GM21447 (cell line): ENCODE data around the gene ATP6V0B.

Experiments
- ATAC-seq: cut with Tn5 transposase; IDR thresholded peaks from one replicate; pipeline ENCODE4 v1.9.1; 2021; ENCODE audit not compliant: unreplicated experiment

ATP6V0B gene

DNA sequence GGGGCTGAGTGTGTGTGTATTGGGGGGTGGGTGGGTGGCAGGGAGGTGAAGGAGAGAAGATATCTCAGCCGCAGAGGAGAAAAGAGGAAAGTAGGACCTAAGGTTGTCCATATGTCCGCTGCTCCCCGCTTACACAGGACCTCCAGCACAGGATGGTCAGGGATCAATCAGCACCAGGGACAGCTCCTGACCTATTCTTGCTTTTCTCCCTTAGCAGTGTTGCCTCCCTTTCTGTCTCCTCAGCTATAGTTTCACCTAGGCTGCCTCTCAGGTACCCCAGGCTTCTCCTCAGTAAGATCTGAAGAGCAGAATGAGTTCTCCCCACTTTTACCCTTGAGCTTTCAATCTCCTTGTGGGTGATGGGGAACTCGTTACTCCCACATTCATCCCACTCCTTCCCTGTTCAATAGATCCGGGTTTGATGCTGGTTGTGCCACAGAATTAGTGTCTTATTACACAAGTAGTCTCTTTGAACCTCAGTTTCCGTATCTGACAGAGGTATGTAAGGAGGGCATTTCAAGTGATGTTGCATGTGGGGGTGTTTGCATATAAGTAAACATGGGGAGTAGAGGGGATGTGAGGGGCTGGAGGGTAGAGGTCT lies 6.3 kb upstream of the ATP6V0B start:
- no peak for ATAC-seq

DNA sequence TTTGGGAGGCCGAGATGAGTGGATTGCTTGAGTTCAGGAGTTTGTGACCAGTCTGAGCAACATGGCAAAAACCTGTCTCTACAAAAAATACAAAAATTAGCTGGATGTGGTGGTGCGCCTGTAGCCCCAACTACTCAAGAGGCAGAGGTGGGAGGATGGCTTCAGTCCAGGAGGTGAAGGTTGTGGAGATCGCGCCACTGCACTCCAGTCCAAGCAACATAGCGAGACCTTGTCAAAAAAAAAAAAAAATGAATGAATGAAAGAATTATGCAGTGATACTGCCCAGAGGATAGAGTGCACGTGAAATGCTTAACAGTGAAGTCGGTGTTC lies 5.4 kb upstream of the ATP6V0B start:
- ATAC-seq, result no peak

DNA sequence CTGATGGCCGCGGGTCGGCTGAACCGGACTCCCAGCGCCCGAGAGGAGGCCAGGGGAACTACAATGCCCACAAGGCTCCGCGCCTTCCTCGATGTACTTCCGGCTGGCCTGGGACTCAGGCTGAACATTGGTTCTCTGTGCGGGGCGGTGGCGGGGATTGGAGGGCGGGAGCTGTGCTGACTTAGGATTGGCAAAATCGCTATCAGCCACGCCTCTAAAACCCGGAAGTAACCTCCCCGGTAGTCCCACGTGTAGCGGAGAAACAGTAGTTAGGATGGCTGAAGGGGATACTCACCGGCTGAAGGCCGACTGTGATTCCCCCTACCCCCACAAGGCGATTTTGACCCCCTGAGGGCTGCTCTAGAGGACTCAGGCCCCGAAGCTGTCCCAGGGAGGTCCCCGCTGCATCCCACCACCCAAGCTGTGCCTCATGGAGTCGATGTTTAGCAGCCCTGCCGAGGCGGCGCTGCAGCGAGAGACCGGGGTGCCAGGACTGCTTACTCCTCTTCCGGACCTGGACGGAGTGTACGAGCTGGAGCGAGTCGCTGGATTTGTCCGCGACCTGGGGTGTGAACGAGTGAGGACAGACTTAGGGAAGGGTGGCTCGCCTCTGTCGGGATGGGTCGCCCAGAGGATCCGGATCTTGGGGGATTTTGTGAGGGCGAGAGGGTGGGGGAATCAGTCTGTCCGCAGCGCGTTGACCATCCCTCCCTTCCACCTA lies 4.9 kb upstream of the ATP6V0B start, which contains the start of gene DPH2:
Gene DPH2, plus strand, starts transcription at position 265 of the 721 bp plus-strand sequence. Its CDS starts 166 bp downstream, at position 431.
- ATAC-seq, result peak; percentile 81

DNA sequence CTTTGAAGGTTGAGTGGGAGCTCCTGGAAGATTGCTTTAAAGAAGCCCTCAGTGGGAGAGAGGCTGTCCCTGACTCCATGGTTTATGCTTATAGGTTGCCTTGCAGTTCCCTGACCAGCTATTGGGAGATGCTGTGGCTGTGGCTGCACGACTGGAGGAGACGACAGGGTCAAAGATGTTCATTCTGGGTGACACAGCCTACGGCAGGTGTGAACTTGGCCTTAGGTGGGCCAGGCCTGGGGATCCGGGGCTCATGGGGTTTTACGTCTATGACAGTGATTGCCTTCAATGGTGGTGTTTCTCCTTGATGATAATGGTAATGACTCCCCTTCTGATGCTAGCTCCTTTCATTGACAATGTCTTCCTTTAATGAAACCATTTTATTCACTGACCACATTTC lies 4.3 kb upstream of the ATP6V0B start:
- ATAC-seq, result no peak

DNA sequence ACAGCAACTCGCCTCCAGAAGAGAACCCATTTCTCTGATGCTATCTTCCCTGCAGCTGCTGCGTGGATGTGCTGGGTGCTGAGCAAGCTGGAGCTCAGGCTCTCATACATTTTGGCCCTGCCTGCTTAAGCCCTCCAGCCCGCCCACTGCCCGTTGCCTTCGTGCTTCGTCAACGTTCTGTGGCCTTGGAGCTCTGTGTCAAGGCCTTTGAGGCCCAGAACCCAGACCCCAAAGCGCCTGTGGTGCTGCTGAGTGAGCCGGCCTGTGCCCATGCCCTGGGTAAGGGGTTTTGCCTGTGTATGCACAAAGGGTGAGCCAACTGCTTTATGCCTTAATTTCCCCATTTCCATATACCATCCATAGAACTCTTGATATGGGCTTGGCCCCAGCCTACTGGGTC lies 3.8 kb upstream of the ATP6V0B start:
- no peak for ATAC-seq

DNA sequence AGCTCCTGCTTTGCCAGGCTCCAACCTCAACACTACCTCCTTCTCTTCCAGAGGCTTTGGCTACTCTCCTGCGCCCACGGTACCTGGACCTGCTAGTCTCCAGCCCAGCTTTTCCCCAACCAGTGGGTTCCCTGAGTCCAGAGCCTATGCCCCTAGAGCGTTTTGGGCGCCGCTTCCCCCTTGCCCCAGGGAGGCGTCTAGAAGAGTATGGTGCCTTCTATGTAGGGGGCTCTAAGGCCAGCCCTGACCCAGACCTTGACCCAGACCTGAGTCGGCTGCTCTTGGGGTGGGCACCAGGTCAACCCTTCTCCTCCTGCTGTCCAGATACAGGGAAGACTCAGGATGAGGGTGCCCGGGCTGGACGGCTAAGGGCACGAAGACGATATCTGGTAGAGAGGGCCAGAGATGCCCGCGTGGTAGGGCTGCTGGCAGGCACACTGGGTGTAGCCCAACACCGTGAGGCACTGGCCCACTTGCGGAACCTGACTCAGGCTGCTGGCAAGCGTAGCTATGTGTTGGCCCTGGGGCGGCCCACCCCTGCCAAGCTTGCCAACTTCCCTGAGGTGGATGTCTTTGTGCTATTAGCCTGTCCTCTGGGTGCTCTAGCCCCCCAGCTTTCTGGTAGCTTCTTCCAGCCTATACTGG lies 3.3 kb upstream of the ATP6V0B start:
- ATAC-seq, result no peak

DNA sequence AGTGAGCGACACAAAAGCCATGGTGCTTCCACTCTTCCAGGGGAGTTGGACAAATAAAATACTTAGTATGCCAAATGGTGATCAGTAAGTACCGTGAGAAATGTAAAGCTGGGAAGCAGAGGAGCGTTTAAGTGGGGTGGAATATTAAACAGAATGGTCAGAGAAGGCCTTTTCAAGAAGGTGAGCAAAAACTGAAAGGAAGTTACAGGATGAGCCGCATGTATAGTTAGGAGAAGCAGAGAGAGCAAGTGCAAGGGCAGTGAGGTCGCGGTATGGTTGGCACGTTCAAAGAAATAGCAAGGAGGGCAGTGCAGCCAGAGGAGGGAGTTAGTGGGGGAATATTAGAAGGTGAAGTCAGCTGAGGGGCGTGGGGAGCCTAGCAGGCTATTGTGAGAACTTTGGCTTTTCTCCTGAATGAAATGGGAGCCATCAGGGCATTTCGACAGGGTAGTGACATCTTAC lies 748 bp upstream of the ATP6V0B start:
- no peak for ATAC-seq

DNA sequence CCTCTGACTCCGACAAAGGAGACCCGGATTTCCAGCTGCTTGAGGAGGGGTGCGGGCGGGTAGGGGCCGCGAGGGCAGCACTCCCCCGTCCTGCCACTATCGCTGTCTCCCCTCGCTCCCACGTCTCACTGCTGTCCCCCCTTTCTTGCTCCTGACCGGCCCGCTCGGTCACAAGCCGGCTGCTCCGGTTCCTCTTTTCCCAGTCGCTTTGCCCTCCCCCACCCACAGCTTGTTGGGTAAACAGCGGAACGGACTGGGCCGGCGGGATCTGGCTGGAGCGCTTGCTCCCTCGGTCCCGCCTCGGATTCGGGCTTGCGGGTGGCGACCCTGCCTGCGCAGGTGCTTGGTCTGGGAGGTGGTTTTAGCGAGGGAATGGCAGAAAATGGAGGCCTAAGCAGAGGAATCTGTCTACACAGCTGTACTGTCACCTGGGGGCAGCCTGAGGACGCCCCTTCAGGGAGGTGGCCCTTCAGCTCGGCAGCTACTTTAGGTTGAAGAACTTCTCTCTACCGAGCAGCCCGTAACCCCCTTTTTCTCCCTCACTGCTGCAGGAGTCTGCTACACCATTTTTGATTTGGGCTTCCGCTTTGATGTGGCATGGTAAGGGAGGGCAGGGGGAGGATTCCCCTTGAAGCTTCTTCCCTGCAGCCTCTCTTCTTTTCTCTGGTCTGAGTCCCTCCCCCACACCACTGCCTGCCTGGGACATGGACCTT lies 645 bp downstream of the ATP6V0B start:
- no peak for ATAC-seq

DNA sequence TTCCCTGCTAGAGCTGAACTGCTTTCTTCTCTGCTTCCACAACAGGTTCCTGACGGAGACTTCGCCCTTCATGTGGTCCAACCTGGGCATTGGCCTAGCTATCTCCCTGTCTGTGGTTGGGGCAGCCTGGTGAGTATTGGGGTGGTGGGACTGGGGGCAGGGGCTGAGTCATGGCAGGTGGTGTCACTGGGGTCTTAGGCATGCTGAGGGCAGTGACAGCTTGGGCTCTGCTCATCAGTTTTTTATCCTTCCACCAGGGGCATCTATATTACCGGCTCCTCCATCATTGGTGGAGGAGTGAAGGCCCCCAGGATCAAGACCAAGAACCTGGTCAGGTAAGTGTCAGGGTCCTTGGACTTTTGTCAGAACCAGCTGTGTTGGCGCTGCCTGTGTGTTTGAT lies 1.3 kb downstream of the ATP6V0B start:
- no peak for ATAC-seq

DNA sequence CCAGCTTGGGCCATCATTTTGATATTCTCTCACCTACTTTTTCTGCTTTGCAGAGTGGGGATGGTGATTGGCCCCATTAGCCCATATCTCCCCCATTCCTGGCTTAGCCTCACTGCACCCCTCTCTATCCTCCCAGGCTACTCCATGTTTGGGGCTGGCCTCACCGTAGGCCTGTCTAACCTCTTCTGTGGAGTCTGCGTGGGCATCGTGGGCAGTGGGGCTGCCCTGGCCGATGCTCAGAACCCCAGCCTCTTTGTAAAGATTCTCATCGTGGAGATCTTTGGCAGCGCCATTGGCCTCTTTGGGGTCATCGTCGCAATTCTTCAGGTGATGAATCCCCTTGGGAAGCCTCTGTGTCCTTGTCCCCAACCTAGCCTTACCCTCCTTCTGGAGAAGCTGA lies 2.1 kb downstream of the ATP6V0B start:
- no peak for ATAC-seq

DNA sequence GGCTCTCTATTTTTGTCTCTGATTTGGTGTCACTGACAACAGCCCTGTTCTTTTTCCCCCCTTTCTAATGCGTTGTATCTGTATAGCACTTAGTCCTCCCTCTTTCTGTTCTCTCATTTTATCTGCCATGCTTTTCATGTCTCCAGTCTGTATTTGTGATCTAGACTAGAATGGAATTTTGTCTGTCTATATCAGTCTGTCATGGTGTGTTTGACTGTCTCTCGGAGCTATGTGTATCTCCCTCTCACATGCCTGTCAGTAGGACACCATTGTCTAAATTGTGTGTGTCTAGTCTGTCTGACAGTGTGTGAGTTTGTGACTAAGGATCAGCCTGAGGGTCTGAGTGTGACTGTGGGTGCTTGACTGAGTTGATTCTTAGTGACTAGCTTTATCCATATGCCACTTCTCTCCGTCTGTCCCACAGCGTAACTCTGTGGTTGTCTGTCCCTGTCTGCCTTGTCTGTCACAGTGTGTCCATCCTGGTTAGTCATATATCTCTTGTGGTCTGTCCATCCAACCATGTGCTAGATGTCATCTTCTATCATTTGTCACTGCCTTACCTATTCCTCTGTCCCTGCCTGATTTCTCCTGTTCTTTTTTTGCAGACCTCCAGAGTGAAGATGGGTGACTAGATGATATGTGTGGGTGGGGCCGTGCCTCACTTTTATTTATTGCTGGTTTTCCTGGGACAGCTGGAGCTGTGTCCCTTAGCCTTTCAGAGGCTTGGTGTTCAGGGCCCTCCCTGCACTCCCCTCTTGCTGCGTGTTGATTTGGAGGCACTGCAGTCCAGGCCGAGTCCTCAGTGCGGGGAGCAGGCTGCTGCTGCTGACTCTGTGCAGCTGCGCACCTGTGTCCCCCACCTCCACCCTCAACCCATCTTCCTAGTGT lies 2.9 kb downstream of the ATP6V0B start:
- no peak for ATAC-seq

DNA sequence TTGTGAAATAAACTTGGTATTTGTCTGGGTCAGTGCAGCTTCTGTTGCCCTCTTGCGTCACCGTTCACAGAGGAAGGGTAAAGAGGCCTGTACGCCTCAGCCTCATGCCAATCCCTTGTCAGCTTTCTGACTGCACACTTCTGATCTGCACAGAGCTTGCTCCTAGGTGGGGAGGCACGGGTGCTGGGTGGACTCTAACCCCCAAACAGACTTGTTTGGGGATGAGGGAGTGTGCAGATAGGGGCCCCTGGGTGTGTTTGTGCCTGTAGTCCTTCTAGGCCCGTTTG lies 3.4 kb downstream of the ATP6V0B start:
- no peak for ATAC-seq

DNA sequence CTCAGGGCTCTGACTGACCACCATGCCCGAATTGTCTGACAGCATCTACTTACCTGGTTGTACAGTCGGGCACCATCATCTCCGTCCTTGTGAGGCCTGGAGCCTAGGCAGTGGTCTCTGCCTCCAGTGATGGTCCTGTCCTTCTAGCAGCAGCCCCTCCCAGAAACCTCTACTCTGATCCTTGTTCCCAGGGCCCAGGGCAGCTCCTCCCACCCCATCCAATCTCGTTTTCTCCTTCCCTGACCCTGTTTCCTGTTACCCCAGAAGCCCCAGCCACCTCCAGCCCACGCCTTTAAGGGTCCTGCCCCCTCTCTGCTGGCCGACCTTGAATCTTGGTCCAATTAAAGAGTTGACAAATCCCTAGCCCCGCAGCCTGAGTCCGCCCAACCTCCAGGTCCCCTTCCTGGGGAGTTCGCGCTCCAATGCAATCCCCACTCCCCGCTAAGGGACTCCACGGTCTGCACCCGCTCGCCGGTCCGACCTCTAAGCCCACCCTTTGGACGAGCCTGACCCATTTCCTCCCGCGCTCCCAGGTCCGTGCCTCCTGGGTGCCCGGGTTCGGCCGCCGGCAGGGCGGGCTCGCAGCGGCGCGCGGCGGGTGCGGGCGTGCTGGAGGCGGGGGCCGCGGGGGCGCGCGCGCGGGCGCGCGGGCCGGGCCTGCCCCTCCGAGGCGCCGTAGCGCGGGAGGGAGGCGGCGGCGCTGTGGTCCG lies 3.9 kb downstream of the ATP6V0B start, which contains the start of gene B4GALT2:
Gene B4GALT2, plus strand, starts transcription at position 660 of the 710 bp plus-strand sequence. CDS start 1,951 bp downstream, outside the sequence.
- ATAC-seq, result no peak

DNA sequence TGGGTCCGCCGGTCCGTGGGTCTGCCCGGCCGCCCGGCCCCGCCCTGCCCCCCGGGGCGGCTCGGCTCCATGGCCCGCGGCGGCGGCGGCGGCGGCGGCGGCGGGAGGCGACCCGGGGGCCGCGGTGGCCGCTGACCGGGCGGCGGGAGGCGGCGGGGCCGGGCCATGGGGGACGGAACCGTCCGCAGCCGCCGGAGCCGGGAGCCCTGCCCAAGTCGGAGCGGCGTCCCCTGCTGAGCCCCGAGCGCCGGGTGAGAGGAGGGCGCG lies 4.4 kb downstream of the ATP6V0B start:
- ATAC-seq, result no peak

DNA sequence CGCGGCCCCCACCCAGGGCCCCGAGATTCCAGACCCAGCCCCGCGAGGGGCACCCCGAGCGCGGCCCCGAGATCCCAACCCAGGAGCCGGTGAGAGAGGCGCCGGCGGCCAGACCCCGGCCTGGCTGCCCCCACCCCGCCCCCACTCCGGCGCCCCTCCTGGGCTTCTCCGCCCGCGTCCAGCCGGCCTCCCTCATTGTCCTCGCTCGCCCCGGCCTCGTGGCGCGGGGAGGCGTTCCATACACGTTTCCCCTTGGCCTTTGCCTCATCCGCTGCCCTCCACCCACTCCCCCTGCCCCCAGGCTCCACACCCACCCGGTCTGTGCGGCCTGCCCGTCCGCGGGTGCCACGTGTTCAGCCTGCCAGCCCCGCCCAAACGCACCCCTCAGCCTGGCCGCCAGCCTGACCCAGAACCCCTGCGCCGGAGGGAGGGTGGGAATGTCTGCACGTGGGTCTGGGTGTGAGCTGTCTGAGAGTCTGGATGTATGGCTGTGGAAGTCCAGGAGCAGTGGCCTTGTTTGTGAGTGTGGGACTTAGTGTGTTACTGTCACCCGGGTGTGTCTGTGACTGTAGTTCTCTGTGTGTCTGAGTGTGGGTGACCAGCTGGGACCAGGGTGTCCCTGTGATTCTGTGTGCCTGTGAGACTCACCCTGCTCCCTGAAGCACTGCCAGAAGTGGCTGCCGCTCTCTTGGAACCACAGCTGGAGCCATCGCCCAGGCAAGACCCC lies 4.9 kb downstream of the ATP6V0B start:
- no peak for ATAC-seq

DNA sequence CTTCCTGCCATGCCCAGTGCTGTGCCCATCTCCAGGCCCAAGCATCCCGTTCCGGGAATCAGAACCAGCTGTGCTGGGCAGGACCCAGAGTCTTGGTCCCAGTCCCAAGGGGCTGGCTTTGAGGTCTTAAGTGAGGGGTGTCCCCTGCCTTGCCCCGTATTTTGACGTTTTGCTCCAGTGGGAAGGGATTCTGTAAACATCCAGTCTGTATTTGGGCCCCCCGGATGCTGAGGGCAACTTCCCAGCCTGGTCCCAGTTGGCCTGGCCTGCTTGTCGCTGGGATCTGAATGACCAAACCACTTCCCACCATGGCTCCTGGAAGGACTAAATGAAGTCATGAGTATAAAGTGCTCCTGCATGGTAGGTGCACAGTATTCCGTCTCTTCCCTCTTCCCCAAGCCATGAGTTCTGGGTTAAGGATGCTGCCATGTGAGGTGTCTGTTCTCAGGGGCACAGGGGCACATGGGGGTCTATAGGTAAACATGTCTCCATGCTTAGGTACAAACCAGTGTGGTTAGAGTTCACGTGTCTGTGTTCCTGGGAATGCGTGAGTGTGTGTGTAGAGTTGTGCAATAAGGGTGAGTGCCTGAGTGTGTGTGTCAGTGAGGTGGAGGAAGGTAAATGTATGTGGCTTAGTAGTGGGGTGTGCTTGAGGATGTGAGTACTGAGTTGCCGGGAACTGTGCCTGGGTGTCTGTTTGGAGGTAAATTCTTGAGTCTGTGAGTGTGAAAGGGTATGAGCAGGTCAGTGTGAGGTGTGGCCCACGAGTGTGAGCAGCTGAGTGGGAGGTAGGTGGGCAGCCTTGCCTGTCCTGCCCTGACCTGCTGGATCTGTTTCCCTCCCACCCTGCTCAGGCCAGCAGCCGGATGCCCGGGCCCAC lies 5.7 kb downstream of the ATP6V0B start:
- no peak for ATAC-seq

DNA sequence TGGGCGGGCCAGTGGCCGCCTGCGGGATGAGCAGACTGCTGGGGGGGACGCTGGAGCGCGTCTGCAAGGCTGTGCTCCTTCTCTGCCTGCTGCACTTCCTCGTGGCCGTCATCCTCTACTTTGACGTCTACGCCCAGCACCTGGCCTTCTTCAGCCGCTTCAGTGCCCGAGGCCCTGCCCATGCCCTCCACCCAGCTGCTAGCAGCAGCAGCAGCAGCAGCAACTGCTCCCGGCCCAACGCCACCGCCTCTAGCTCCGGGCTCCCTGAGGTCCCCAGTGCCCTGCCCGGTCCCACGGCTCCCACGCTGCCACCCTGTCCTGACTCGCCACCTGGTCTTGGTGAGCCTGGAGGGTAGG lies 6.4 kb downstream of the ATP6V0B start:
- no peak for ATAC-seq

DNA sequence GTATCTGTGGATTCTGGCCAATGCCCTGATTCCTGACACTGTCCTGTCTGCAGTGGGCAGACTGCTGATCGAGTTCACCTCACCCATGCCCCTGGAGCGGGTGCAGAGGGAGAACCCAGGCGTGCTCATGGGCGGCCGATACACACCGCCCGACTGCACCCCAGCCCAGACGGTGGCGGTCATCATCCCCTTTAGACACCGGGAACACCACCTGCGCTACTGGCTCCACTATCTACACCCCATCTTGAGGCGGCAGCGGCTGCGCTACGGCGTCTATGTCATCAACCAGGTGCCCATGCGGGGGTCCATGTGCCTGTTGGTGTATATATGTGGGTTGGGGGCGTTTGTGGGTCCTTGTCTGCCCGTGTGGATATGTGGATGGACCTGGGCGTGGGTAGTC lies 6.9 kb downstream of the ATP6V0B start:
- no peak for ATAC-seq

DNA sequence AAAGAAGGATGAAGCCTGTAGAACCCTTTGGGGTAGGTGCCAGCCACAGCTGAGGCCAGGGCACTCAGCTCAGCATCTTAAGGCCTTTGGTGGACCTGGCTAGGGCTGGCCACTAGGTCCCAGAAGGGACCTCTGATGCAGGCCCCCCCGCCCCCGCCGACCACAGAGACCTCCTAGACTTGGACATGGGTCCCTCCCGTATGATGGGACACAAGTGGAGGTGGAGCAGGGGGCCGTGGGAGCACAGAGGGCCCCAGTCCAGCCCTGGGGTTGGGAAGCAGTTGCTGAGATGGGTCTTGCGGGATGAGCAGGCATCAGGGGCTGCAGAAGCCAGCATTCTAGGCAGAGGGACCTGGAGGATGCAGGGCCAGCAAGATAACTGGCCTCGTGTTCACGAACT lies 7.5 kb downstream of the ATP6V0B start:
- no peak for ATAC-seq
